GM19035 (cell line): ENCODE measurements around the gene CCT6B.
A peak's percentile ranks its signal among the peaks of the same experiment; 100 is the strongest.
"Not testable (repeated sequence)": the region's sequence is repeated elsewhere in the genome, so short reads cannot be mapped to it uniquely, and the experiment has no call there.

ENCODE experiments used
- ATAC-seq: cut with Tn5 transposase; IDR thresholded peaks from one replicate; pipeline ENCODE4 v1.9.1; 2021; ENCODE audit not compliant: unreplicated experiment

The CCT6B gene

DNA sequence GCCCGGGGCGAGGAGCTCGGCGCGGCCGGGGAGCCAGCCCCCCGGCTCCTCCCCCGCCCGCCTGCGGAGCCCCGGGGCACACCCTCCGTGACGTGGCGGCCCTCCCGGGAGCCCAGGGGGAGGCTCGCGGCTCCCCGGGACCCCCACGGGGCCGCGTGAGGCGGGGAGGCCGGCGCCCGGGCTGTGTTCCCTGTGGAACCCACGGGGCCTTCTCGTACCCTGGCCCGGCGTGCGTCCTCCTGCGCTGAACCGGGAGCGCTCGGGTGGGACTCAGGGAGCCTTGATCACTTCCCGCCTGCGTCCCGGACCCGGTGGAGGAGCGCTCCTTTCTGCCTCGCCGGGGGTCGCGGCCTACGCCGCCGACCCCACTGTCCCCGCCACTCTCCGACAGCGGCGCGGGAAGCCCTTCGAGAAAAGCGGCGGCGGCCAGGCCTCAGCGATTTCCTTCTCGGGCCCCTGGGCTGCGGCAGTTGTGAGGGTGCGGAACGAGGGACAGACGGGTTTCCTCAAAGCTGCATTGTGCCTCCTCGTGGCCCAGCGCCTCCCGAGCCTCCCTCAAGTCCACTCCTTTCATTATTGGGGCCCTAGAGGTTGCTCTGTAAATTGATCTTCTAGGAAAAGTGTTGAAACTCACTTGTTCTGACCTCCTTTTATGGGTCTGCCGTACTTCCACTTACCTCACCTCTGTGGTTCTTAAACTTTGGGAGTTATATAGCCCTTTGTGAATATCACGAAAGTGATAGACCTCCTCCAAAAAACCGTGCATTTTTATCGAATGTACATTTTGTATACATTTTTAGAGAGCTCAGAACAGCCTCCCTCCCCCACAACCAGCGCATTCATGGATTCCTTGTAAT lies 19.6 kb upstream of the CCT6B start:
- ATAC-seq: peak; percentile 77

DNA sequence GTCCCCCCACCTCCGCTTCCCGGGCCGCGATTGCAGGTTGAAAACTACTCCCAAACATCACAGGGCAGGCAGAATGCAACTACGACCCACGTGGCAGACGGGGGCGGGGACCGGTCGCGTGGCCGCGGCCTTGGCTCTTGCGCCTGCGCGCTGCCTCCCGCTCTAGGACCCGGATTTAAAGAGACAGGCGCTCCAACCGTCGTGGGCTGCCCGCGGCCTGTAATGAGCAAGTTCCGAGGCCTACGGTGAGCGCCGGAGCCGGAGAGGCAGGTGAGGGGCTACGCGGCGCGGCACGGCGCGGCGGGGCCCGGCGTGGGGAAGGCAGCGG lies 19.1 kb upstream of the CCT6B start, which contains the start of gene LIG3:
Gene LIG3, plus strand, starts transcription at position 160 of the 328 bp plus-strand sequence. CDS start 2,494 bp downstream, outside the sequence.
- peak; percentile 66 for ATAC-seq

DNA sequence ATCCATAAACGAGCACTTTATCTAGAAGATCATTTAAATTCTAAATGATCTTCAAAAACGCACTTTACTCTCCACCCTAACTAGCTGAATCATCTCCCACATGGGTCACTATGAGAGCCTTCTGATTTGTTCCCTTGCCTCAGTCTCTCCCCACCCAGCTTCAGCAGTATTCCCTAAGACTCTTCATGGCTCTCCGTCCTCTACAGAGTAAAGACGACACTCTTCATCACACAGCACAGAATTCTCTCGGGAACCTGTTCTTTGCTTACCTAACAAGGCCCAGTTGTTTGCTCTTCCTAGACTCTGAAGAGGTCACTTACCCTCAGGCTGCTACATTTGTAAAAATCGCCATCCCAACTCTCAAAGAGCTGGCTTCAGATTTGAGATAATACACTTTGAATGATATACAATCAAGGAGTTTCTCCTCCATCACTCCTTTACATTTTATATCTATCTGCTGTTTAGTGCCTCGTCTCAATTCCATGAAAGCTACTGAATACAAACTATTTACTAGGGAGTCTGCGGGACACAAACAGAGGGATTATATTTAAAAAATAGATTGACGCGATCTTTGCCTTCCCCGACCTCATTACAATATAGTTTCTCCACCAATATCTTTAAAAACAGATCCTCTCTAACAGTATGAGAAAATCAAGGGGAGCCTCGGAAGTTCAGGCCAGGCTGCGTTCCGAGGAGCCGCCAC lies 18.5 kb upstream of the CCT6B start:
- ATAC-seq: no peak

DNA sequence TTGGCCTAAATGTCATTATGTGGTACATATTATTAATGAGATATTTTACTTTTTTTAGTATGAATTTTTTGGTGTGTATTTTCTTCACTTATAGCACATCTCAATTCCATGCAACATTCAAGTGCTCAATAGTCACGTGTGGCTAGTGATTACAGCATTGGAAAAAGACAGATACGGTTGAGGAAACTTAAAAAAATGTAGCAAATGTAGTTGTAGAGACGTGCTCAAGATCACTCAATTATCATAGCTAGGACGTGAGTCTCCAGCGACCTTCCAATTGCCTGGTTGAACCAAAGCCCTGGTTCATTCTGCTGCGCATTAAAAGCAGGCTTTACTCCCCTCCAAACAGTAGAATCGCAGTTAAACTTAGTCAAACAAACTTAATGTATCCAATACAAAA lies 17.9 kb upstream of the CCT6B start:
- no peak for ATAC-seq

DNA sequence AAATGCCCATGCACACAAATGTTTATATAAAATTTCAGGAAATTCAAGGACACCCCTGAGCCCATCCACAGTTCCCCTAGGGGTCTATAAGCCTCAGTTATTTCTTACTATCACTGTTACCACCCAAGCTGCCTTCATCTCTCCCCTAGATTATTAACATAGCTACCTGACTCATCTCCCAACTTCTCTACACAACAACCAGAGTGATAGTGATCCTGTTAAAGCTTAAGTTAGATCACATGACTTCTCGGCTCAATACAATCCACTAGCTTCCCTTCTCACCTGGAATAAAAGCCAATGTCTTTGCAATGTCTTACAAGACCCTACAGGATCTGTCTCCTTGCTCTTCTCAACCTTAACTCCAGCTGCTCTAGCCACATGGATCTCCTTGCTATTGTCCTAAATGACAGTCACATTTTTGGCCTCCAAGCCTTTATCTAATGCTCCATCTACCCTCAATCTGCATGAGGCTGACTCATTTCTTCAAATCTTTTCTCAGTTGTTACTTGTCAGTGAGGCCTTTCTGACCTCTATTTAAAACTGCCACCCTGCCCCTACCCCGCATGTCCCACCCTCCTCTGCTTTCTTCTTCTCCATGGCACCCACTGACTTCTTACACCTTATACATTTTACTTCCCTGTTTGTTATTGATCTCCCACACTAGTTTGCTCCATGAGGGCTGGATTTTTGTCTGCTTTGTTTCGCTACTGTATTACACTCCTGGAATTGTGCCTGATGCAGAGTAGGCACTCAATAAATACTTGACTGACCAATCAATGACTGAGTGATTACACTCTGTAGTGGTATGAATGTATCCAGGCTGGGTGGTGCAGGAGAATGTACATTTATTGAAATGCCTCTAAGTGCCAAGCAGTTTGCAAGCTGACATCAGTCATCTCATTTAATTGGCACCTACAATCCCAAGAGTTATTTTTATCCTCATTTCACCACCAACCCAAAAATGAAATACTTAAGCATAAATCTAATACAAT lies 13.8 kb upstream of the CCT6B start:
- no peak for ATAC-seq

DNA sequence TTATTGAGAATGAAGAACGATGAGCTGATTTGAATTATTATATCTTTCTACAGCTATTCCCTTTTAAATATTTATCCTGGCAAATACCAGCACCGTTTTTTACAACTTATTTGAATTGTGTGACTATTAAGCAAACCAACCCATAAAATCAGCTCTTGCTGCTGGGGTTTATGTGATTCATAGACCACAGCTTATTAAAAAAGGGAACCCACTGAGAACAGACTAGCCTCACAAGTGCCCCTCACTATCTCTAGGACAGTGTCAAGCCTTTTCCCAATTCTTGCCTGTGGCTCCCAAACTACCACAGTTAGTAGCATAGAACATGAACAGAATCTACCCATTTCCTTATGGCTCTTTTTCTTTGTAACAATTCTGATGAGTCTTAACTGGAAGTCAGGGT lies 12.9 kb upstream of the CCT6B start:
- no peak for ATAC-seq

DNA sequence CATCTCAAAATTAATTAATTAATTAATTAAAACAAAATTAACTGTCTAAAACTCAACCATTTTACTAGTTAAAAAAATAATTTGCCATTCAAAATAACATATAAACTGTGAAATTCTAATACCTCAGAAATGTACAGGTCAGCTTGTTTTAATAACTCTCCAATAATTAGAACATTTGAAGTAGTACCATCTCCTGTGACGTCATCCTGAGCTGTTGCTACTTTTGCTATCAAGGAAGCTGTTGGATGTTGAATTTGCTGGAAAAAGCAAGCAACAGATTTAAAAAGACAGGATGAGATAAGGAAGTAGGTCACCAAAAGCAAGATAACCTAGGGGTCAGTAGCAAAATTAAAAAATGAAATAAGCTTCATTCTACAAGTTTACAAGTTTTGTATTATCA lies 2.8 kb downstream of the CCT6B start:
- ATAC-seq: no peak

DNA sequence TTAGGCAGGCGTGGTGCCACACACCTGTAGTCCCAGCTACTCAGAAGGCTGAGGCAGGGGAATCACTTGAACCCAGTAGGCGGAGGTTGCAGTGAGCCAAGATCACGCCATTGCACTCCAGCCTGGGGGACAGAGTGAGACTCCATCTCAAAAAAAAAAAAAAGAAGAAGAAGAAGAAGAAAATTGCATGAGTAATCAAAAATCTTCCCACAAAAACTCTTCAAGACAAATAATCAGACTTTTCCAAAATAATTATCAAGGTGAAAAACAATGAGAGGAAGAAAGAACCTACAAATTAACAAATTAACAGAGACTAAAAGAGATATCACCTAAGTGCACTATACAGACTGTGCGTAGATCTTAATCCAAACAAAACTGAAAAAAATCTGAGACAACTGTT lies 10.5 kb downstream of the CCT6B start:
- ATAC-seq: not testable (repeated sequence)

DNA sequence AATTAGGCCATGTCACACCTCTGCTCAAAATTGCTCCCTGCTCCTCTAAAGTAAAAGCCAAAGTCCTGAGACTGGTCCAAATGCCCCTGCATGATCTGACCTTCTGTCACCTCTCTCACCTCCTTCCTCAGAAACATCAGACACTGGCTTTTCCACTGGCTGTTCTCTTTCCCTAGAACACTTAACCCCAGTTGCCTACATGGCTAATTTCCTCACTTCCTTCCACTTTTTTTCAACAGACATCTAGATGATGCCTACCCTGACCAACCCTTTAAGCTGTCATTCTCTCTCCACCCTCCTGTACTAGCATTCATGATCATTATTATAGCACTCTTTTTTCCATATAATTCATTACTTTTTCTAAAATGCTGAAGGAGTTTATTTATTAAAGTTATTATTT lies 31.0 kb downstream of the CCT6B start:
- no peak for ATAC-seq

DNA sequence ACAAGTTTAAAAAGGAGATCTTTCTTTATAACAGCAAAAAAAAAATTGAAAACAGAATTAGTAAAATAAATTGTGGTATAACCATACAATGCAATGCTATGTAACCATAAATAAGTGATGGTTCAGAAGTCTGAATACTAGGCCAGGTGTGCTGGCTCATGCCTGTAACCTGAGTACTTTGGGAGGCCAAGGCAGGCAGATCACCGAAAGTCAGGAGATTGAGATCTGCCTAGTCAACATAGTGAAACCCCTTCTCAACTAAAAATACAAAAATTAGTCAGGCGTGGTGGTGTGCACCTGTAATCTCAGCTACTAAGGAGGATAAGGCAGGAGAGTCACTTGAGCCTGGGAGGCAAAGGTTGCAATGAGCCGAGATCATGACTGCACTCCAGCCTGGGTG lies 34.6 kb downstream of the CCT6B start:
- ATAC-seq: no peak

DNA sequence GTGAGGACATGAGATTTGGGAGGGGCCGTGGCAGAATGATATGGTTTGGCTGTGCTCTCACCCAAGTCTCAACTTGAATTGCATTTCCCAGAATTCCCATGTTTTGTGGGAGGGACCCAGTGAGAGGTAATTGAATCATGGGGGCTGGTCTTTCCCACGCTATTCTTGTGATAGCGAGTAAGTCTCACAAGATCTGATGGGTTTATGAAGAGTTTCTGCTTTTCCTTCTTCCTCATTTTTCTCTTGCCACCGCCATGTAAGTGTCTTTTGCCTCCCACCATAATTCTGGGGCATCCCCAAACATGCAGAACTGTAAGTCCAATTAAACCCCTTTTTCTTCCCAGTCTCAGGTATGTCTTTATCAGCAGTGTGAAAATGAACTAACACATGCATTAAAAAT lies 40.6 kb downstream of the CCT6B start:
- no peak for ATAC-seq

DNA sequence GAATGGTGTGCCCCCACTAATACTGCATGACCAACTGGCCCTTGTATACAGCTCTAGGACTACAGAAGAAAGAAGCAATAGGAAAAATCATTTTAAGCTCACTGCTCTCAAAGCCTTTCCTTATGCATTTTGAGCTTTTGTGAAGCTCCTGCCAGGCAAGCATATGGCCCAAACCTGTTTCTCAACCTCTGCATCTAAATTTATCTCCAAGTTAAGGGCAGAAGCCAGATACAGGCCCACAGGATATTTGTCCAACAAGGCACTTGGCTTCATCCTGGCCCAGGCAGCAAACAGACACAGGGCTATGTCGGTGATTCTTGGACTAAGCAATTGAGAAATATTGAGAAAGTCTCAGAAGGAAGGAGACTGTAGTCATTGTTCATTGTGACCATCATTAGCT lies 43.9 kb downstream of the CCT6B start:
- ATAC-seq: no peak

DNA sequence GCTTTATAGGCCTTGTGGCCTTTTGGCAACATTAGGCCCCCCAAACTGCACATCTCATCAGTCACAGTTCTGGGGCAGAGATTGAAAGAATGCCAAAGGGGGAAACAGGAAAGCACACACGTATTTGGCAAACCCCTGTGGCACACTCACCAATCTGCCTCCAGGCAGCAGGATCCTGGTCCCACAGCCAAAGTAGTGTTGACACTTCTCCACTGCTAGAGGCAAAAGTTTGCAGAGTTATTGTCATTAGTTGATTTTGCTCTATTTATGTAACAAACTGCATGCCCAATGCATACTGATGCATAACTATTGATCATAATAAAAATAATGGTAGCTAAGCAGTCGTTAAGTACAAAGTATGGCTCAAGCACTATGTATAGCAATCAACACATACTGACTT lies 45.1 kb downstream of the CCT6B start:
- no peak for ATAC-seq

DNA sequence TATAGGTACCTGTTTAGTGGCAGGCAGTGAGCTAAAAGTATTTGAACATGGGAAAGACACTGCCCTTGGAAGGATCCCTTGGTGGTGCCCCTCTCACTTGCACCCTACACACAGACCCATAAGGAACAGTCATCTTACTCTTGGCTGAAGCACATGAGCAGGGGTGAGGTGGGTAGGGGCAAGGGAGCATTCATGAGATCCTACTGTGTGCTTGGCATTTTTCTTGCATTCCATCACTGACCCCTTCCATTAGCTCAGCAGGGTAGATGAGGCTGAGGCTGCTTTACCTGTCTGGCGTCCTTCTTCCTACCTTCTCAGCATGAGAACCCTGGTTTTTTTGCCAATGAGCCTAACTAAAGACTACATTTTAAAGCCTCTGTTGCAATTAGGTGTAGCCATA lies 48.3 kb downstream of the CCT6B start:
- no peak for ATAC-seq

DNA sequence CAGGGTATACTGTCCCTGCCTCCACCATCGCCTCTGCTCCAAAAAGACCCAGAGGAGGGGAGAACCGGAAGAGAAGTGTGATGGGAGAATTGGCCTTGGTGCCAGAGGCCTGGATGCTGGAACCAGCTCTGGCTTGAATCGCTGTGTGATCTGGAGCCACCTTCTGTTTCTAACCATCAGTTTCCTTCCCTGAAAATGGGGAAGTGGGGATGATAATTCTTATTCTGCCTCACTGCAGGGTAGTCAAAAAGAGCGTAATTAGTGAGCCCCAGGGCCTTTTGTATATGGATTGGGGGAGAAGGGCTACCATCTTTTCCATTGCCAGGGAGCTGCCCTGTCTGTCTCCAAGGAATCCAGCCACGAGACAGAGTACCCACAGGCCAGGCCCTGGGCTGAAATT lies 52.2 kb downstream of the CCT6B start:
- ATAC-seq: no peak

DNA sequence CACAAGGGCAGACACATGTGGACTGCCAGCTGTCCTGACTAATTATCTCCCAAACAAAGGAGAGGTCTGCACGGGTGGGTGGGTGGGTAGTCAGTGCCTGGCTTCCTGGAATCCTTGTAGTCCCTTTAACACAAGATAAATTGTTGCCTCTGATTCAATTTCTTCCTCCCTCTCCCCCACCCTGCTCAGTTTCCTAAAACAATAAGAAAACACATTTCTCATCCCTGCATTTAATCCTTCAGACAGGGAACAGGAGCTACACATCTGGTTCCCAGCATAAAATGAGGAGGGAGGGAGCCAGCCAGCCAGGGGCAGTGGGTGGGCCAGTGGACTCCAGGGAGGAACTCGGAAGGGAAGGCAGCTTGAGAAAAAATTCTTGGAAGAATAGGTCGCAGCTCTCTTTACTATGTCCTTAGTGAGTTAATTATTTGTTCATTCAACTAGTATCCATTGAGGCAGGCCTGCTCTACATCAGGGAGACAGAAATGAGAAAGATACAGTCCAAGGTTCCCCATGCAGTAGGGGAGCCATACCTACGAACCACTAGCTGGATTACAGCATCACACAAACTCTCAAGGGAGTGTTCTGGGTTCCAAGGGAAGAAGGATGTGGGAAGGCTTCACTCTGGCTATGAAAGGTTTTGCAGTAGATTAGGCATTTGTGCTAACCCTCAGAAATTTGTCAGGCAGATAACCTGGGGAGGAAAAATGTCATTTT lies 58.3 kb downstream of the CCT6B start:
- ATAC-seq: no peak

DNA sequence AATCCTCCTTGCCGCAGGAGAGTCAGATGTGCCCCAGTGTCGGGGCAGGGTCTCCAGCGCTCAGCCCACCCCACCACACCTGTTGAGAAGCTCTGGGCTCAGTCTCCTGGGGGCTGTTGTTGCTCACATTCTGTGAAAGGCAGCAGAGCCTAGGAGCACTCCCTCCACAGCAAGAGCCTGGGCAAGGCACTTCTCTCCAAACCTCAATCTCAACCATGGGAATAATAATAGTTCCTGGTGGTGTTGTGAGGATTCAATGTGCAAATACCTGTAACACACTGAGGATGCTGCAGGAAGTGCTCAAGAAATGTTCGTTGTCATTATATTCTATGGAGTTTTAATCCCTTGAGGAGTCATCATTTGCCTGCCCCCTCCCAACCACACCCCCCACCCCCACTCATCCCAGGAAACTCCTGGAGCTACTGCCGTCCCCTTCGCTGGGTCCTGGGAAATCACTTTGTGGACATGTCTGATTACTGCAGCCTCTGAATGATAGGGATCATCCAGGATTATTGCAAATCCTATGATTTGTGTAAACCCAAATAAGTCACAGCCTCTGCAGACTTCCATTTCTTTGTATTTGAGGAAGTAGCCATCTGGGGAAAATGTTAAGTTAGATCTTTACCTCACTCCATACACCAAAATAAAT lies 61.5 kb downstream of the CCT6B start:
- no peak for ATAC-seq

DNA sequence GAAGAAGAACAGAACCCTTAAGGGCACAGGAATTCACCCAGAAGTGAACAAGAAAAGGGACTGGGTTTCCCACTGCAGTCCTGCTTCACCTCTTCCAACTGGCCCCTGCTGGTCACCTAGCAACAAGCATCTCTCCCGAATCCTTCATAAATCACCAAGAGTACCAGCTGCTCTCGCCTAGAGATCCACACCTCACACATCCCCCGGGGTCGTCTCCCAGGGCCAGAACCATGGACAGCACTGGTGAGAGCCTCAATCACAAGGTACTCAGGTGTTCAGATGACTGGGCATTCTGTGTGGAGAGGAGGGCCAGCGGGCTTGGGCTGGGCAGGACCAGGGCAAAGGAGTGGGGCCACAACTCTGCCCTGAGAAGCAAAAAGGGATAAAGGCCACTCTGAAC lies 65.9 kb downstream of the CCT6B start:
- no peak for ATAC-seq

DNA sequence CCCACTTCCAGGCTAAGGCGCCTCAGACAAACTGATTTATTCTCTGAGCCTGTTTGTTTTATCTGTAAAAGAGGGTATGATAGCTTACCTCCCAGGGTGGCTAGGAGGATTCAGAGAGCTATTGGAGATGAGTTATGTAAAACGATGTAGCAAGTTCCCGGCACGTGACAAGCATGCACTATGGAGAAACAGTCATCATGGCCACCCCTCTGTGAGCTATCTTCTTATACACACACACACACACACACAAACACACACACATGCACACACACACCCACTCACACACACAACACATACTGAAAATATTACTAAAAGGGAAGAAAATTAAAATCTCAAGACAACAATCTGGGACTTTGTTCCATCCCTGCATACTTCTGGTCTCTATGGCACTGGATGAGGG lies 66.3 kb downstream of the CCT6B start:
- ATAC-seq: no peak
